K562 (cell line): Measurements from ENCODE around the gene TAF8. TPM values are rescaled to one million over a fixed set of nuclear protein-coding genes. Genes with fewer than 3 reads are reported as not detected.
A peak's percentile ranks its signal among the peaks of the same experiment; 100 is the strongest.

ENCODE experiments used
- BDP1 ChIP-seq: IDR thresholded peaks from 3 replicates; pipeline ENCODE4 v1.6.1; 2011; ENCODE audit not compliant: insufficient read length, insufficient read depth
- MAFK ChIP-seq: IDR thresholded peaks from 2 replicates; pipeline ENCODE4 v1.6.1; 2011; ENCODE audit warnings: low read length, improper control_type of control experiment
- MXI1 ChIP-seq: IDR thresholded peaks from 2 replicates; pipeline ENCODE4 v1.6.1; 2011; ENCODE audit warnings: low read depth, mild to moderate bottlenecking, improper control_type of control experiment, low read length
- MYNN ChIP-seq, 2 experiments: sonication (generic); formaldehyde crosslinking in 1 of 2; IDR thresholded peaks; 2 replicates each; pipeline versions ENCODE4 v1.5.0 to v1.6.1; 2016 to 2020; ENCODE audit warnings: antibody characterized with exemption in 1 of 2, missing genetic modification reagents in 1 of 2
- NFRKB ChIP-seq: fragments of 450-650 bp; IDR thresholded peaks from 2 replicates; pipeline ENCODE4 v1.6.1; 2016; ENCODE audit warnings: low read depth
- SAFB ChIP-seq: fragments of 200-400 bp; formaldehyde crosslinking; IDR thresholded peaks from 2 replicates; pipeline ENCODE4 v1.6.1; 2017; ENCODE audit warnings: low read depth, low read length, borderline replicate concordance
- ZBTB7A ChIP-seq: IDR thresholded peaks from 2 replicates; pipeline ENCODE4 v1.6.1; 2011; ENCODE audit warnings: low read depth, mild to moderate bottlenecking, low read length, moderate library complexity, borderline replicate concordance; ENCODE audit not compliant: control insufficient read depth
- ZNF121 ChIP-seq: sonication (generic); formaldehyde crosslinking; conservative IDR thresholded peaks from 2 replicates; pipeline ENCODE4 v1.8.0; 2022; ENCODE audit warnings: missing genetic modification reagents
- ZNF134 ChIP-seq: fragments of 250-450 bp; sonication (Bioruptor Pico); conservative IDR thresholded peaks from 2 replicates; pipeline ENCODE4 v1.4.0; 2020
- polyA plus RNA-seq, 8 experiments: library from polyadenylated mRNA; depleted of rRNA in 4 of 8; stranded (reverse) in 5 of 8; unstranded in 3 of 8; fragments of >200 nt; fragmentation: Nextera tagmentation in 2 of 8; fragmentation: Illumina TruSeq in 1 of 8; extraction: Ambion mirVana in 2 of 8; extraction: Trizol in 1 of 8; gene quantifications; 2 replicates each; pipeline versions ENCODE4 v1.2.1 to v1.2.3, GENCODE V29; 2011 to 2014; ENCODE audit warnings: inconsistent platforms in 1 of 8, missing spikeins in 1 of 8
- total RNA-seq, 7 experiments: library from RNA; depleted of rRNA in 6 of 7; stranded (reverse); fragments of >200 nt in 6 of 7; fragmentation: Illumina TruSeq in 2 of 7; extraction: Trizol in 2 of 7; gene quantifications; 2 replicates each; pipeline versions ENCODE4 v1.2.1 to v1.2.3, GENCODE V29; 2011 to 2021; ENCODE audit warnings: low replicate concordance in 1 of 7
- TF ChIP-seq, protein P1 (sequence below): sonication (generic); formaldehyde crosslinking; IDR thresholded peaks from 2 replicates; pipeline ENCODE4 v1.8.0; 2022; ENCODE audit warnings: mild to moderate bottlenecking, missing genetic modification reagents
- TF ChIP-seq, protein P2 (sequence below), 2 experiments: fragments of 250-450 bp in 1 of 2; fragments of 450-650 bp in 1 of 2; sonication (Bioruptor Pico) in 1 of 2; IDR thresholded peaks; 2 replicates each; pipeline versions ENCODE4 v1.6.1 to v1.8.0; 2016 to 2021; ENCODE audit warnings: mild to moderate bottlenecking in 2 of 2, moderate library complexity in 2 of 2, missing compliant biosample characterization in 1 of 2, missing genetic modification characterization in 1 of 2
- TF ChIP-seq, protein P3 (sequence below), 2 experiments: fragments of 450-650 bp; formaldehyde crosslinking in 1 of 2; IDR thresholded peaks; 2 replicates each; pipeline versions ENCODE4 v1.4.0 to v1.6.1; 2014 to 2020; ENCODE audit warnings: mild to moderate bottlenecking in 2 of 2, borderline replicate concordance in 1 of 2, low read depth in 1 of 2

The TAF8 gene
- total and polyA plus RNA-seq, 9 of the 15 experiments (the other 6 are each of a cell fraction or from before 2014, with no cell fraction given), result 29.4 to 84.0 (median 52.6) TPM

DNA sequence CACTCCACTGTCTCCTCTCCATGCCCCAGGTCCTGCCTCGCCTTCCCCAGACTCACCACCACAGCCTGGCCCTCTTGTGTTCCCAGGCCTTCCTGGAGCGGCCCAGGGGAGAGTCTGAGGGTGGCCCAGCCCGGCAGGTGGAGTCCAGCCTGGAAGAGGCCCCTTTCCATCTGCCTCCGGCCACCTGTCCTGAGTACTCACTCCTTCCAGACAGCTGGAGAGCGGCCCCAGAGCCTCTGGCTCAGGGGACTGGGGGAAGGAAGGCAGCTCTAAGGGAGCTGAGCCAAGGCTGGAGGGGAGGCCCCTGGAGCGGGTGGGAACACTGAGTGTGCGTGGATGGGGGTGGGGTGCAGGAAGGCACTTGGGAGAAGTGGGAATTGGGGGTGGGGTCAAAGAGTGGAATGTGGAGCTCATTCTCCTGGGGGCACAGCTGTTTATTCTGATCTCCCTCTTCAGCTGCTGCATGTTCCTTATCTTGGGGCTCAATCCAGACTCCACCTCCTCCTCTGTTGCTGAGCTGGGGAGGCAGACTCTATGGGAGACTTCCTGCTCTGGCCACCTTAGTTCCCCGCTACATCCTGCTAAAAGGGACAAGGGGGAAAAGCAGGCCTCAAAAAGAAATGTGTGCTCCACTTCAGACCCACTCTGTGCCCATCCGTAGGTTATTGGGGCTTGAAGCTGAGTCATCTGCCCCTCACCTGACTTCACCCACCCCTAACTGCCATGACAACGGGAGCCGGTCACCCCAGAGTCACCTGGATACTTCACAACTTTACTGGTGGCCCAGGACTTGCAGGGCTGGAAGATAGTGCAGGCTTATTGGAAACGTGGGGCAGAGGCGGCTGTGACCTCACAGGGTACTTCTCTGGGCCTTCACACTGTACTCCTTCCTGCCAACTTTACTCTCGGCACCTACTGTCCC lies 19.5 kb upstream of the TAF8 start (continued):
- TF ChIP-seq MXI1 (no peak; the same call in 1 of the 2 replicates), BDP1 (no peak), ZBTB7A (peak; percentile 43; the same call in 1 of the 2 replicates), MYNN (IDR thresholded peaks at IDR 0.05) (no peak), MYNN (CRISPR knock-in tag; IDR thresholded peaks at IDR 0.05) (no peak), ZNF134 (CRISPR knock-in tag) (peak; percentile 53), NFRKB (0 out of 2 replicates have a peak, but pooled peaks have one; percentile 82), MAFK (no peak; the same call in 1 of the 2 replicates), SAFB (no peak), ZNF121 (no peak)
- TF ChIP-seq, protein P1, sequence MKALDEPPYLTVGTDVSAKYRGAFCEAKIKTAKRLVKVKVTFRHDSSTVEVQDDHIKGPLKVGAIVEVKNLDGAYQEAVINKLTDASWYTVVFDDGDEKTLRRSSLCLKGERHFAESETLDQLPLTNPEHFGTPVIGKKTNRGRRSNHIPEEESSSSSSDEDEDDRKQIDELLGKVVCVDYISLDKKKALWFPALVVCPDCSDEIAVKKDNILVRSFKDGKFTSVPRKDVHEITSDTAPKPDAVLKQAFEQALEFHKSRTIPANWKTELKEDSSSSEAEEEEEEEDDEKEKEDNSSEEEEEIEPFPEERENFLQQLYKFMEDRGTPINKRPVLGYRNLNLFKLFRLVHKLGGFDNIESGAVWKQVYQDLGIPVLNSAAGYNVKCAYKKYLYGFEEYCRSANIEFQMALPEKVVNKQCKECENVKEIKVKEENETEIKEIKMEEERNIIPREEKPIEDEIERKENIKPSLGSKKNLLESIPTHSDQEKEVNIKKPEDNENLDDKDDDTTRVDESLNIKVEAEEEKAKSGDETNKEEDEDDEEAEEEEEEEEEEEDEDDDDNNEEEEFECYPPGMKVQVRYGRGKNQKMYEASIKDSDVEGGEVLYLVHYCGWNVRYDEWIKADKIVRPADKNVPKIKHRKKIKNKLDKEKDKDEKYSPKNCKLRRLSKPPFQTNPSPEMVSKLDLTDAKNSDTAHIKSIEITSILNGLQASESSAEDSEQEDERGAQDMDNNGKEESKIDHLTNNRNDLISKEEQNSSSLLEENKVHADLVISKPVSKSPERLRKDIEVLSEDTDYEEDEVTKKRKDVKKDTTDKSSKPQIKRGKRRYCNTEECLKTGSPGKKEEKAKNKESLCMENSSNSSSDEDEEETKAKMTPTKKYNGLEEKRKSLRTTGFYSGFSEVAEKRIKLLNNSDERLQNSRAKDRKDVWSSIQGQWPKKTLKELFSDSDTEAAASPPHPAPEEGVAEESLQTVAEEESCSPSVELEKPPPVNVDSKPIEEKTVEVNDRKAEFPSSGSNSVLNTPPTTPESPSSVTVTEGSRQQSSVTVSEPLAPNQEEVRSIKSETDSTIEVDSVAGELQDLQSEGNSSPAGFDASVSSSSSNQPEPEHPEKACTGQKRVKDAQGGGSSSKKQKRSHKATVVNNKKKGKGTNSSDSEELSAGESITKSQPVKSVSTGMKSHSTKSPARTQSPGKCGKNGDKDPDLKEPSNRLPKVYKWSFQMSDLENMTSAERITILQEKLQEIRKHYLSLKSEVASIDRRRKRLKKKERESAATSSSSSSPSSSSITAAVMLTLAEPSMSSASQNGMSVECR (CRISPR knock-in tag), result no peak
- TF ChIP-seq, protein P2, sequence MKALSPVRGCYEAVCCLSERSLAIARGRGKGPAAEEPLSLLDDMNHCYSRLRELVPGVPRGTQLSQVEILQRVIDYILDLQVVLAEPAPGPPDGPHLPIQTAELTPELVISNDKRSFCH (CRISPR knock-in tag; IDR thresholded peaks at IDR 0.05), result no peak
- TF ChIP-seq, protein P2 (tag; IDR thresholded peaks at IDR 0.05), result peak; percentile 46; the same call in 1 of the 2 replicates
- TF ChIP-seq, protein P3, sequence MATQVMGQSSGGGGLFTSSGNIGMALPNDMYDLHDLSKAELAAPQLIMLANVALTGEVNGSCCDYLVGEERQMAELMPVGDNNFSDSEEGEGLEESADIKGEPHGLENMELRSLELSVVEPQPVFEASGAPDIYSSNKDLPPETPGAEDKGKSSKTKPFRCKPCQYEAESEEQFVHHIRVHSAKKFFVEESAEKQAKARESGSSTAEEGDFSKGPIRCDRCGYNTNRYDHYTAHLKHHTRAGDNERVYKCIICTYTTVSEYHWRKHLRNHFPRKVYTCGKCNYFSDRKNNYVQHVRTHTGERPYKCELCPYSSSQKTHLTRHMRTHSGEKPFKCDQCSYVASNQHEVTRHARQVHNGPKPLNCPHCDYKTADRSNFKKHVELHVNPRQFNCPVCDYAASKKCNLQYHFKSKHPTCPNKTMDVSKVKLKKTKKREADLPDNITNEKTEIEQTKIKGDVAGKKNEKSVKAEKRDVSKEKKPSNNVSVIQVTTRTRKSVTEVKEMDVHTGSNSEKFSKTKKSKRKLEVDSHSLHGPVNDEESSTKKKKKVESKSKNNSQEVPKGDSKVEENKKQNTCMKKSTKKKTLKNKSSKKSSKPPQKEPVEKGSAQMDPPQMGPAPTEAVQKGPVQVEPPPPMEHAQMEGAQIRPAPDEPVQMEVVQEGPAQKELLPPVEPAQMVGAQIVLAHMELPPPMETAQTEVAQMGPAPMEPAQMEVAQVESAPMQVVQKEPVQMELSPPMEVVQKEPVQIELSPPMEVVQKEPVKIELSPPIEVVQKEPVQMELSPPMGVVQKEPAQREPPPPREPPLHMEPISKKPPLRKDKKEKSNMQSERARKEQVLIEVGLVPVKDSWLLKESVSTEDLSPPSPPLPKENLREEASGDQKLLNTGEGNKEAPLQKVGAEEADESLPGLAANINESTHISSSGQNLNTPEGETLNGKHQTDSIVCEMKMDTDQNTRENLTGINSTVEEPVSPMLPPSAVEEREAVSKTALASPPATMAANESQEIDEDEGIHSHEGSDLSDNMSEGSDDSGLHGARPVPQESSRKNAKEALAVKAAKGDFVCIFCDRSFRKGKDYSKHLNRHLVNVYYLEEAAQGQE (IDR thresholded peaks at IDR 0.05; ENCODE audit: borderline replicate concordance), result no peak; the same call in 1 of the 2 replicates
- TF ChIP-seq, protein P3 (CRISPR knock-in tag; IDR thresholded peaks at IDR 0.05; ENCODE audit: low read depth), result peak; percentile 60; the same call in 1 of the 2 replicates
